Activated T-cell treated with anti-CD3 and anti-CD28 coated beads for 4 hours (primary cell): ENCODE data around the gene DDA1.
"Not testable (repeated sequence)": the region's sequence is repeated elsewhere in the genome, so short reads cannot be mapped to it uniquely, and the experiment has no call there.

Experiments used
- DNase-seq: peaks from one replicate; pipeline ENCODE4 v3.0.0-alpha.2; 2020

The DDA1 gene

GRCh38 chr19:17348700-17349099, 39.3 kb downstream of the DDA1 start:
- no peak for DNase-seq

- no peak for DNase-seq
These were observed 42.6 kb downstream of the DDA1 start for GRCh38 chr19:17351815-17352435.

DNA sequence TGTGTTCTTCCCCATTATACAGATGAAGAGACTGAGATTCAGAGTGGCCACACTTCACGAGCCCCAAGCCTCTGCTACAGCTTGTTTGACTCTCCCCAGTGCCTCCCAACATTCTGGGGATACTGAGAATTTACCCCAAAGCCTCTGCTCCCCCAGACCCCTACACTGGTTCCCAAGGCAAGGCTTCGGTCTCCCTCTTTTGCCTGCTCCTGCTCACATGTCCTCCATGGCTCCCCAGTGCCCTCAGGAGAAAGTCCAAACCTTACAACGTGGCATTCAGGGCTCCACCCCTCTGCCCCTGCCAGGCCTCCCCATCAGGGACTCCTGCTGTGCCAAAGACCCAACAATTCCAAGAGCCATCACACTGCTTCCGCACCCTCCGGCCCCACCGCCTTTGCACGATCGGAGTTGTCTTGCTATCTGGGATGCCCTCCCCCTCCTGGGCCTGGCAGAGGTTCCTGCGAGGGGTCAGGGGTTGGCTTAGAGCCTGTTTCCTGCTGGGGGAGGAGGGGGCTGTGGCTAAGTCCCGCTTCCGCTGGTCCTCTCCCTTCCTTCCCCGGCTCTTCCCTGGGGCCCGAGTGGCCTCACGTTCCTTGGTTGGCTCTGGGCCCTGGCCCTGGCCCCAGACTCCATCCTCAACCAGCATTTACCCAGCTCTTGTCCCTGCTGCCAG, 43.4 kb downstream of the DDA1 start:
- DNase-seq: no peak

DNA sequence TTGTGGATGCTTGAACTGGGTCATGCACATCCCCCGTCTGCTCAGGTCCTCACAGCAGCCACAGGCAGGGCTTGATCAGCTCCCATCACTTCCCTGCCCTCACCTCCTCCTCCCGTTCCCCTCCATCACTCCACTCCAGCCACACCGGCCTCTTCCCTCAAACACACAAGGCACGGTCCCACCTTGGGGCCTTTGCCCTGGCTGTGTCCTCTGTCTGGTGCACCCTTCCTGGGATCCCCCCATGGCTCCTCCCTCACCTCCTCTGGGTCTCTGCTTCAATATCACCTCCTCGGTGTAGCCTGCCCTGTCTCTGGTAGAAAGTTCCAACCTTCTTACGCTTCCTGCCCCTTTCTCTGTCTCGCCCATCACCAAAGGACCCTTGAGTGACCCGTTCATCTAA, 44.0 kb downstream of the DDA1 start:
- no peak for DNase-seq

- no peak for DNase-seq
These were observed 47.8 kb downstream of the DDA1 start for GRCh38 chr19:17357078-17357666.

- no peak for DNase-seq
These were observed 48.4 kb downstream of the DDA1 start for GRCh38 chr19:17357724-17358123.

- DNase-seq: no peak
These were observed 49.0 kb downstream of the DDA1 start for GRCh38 chr19:17358395-17358794.

DNA sequence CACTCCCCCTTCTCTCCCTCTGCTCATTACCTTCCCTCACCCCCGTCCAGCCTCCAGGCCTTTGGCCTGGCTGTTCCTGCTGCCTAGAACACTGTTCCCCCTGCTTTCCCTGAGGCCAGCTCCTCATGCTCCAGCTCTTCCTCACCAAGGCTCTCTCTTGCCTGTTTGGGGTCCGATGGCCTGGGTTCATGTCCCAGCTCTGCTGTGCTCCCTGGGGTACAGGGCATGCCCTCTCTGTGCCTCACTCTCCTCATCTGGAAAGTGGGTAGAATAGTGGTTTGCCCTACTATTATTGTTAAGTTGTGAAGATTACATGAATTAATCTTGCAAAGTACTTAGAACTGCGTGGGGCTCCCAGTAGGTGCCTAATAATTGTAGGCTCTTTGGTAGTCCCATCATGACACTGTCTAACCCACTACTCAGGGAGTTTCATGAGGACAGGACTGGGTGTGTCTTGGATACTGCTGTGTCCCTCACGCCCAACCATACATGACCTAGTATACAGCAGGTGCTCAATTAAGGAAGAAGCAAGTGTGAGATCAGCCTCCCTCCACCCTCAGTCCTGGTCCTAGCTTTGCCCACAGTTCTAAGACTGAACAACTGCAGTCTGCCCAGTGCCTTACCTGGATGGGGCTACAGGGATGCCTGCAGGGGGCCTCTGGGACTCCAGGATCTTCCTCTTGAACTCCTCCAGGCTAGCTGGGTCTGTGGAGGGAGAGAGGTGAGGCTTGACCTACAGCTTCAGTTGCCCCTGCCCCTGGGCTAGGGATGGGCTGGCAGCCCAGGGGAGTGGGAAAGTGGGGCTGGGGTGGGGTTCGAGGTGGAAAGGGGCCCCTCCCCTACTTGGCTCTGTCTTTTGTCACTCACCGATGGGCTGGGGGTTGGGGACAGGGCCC, 50.8 kb downstream of the DDA1 start:
- DNase-seq: no peak

GRCh38 chr19:17363852-17364605, 54.7 kb downstream of the DDA1 start:
- not testable (repeated sequence) for DNase-seq

GRCh38 chr19:17365361-17365760, 56.0 kb downstream of the DDA1 start:
- DNase-seq: no peak

GRCh38 chr19:17370026-17370587, 60.7 kb downstream of the DDA1 start:
- no peak for DNase-seq
